PC-3 (cell line): ENCODE results near the gene NUFIP2. TPM values are rescaled to one million over a fixed set of nuclear protein-coding genes. Genes with fewer than 3 reads are reported as not detected.
"Not testable (repeated sequence)": the region's sequence is repeated elsewhere in the genome, so short reads cannot be mapped to it uniquely, and the experiment has no call there.

ENCODE experiments used
- ATAC-seq: fragments of 200-7000 bp; cut with Tn5 transposase; 2 replicates; pipeline ENCODE4 v1.9.1; 2020; ENCODE audit warnings: mild to moderate bottlenecking, moderate library complexity
- BruUV-seq: library from RNA; stranded (reverse); fragments of 400-500 nt; replicated peaks from 2 replicates; lab custom pipeline; 2021; lab: Mats Ljungman, UMichigan
- CTCF ChIA-PET: fragments of 300-600 bp; sonication (Branson Sonifier 250); formaldehyde crosslinking; loops from one replicate; lab custom pipeline; 2022; ENCODE audit warnings: antibody characterized with exemption; lab: Charles Lee
- POLR2A ChIA-PET: fragments of 300-600 bp; sonication (Branson Sonifier 250); formaldehyde crosslinking; loops from one replicate; lab custom pipeline; 2022; ENCODE audit warnings: antibody characterized with exemption; ENCODE audit not compliant: unreplicated experiment; lab: Charles Lee
- DNase-seq: peaks from one replicate; pipeline ENCODE4 v3.0.0-alpha.2; 2015
- H2AFZ ChIP-seq: fragments of 300-600 bp; sonication (generic); 2 replicates; pipeline ENCODE4 v1.6.0; 2016; ENCODE audit warnings: antibody characterized with exemption, low read length
- H3F3A ChIP-seq: fragments of 300-600 bp; sonication (generic); one replicate; pipeline ENCODE4 v1.6.0; 2017; ENCODE audit warnings: antibody characterized with exemption, low read length, control low read depth, mild to moderate bottlenecking; ENCODE audit not compliant: unreplicated experiment
- H3K27ac ChIP-seq: fragments of 300-600 bp; sonication (generic); 2 replicates; pipeline ENCODE4 v1.5.1; 2016; ENCODE audit warnings: mild to moderate bottlenecking, low read length
- H3K27me3 ChIP-seq: fragments of 300-600 bp; sonication (generic); 2 replicates; pipeline ENCODE4 v1.6.1; 2016; ENCODE audit warnings: low read length, mixed read lengths
- H3K36me3 ChIP-seq: fragments of 300-600 bp; sonication (generic); 2 replicates; pipeline ENCODE4 v1.6.1; 2016; ENCODE audit warnings: low read depth, mixed run types, low read length, mixed read lengths
- H3K4me1 ChIP-seq: fragments of 300-600 bp; sonication (generic); 2 replicates; pipeline ENCODE4 v1.5.1; 2016; ENCODE audit warnings: low read length; ENCODE audit not compliant: insufficient read depth
- H3K4me2 ChIP-seq: fragments of 300-600 bp; sonication (generic); 2 replicates; pipeline ENCODE4 v1.6.0; 2016; ENCODE audit warnings: low read length
- H3K4me3 ChIP-seq: fragments of 300-600 bp; sonication (generic); 2 replicates; pipeline ENCODE4 v1.5.1; 2016; ENCODE audit warnings: mild to moderate bottlenecking, low read length, mixed read lengths
- H3K79me2 ChIP-seq: fragments of 300-600 bp; sonication (generic); 2 replicates; pipeline ENCODE4 v1.6.1; 2017; ENCODE audit warnings: low read length, mixed read lengths
- H3K9ac ChIP-seq: fragments of 300-600 bp; sonication (generic); 2 replicates; pipeline ENCODE4 v1.6.0; 2016; ENCODE audit warnings: mild to moderate bottlenecking, low read length
- H3K9me2 ChIP-seq: fragments of 300-600 bp; sonication (generic); replicated peaks from 2 replicates; pipeline ENCODE4 v1.6.1; 2016; ENCODE audit warnings: mixed run types, low read length, mixed read lengths
- H3K9me3 ChIP-seq: fragments of 300-600 bp; sonication (generic); 2 replicates; pipeline ENCODE4 v1.6.1; 2016; ENCODE audit warnings: low read length, mixed read lengths
- H4K20me1 ChIP-seq: fragments of 300-600 bp; sonication (generic); 2 replicates; pipeline ENCODE4 v1.6.1; 2016; ENCODE audit warnings: low read length, mixed read lengths
- CTCF ChIP-seq: fragments of 300-600 bp; sonication (generic); conservative IDR thresholded peaks from 2 replicates; pipeline ENCODE4 v1.5.1; 2017; ENCODE audit warnings: antibody characterized with exemption, low read depth, mild to moderate bottlenecking, low read length
- EZH2 ChIP-seq: fragments of 300-600 bp; sonication (generic); IDR thresholded peaks from one replicate; pipeline ENCODE4 v1.6.1; 2017; ENCODE audit warnings: antibody characterized with exemption, mild to moderate bottlenecking, low read length; ENCODE audit not compliant: unreplicated experiment
- EZH2phosphoT487 ChIP-seq: fragments of 300-600 bp; sonication (generic); IDR thresholded peaks from 2 replicates; pipeline ENCODE4 v1.6.1; 2018; ENCODE audit warnings: mild to moderate bottlenecking, antibody characterized with exemption, low read length, borderline replicate concordance
- intact Hi-C: fragments of 100-400 bp; cut with micrococcal nuclease; formaldehyde crosslinking; loops from 2 replicates; pipeline ENCODE4 v1.9.0; 2023
- total RNA-seq: library from RNA; depleted of rRNA; stranded (reverse); fragments of >200 nt; gene quantifications from 2 replicates; pipeline ENCODE4 v1.2.3, GENCODE V29; 2014

NUFIP2 gene
- total RNA-seq, 1 experiment from 2014 or later, result 16.1 TPM

GRCh38 chr17:29273924-29274323 is 20.0 kb downstream of the NUFIP2 start:
- no peak for DNase-seq
- ChIA-PET CTCF (no interaction called here), POLR2A (no interaction called here)
- TF ChIP-seq EZH2phosphoT487 (no peak), CTCF (no peak), EZH2 (no peak)
- Histone ChIP-seq H3K9me2 (no peaks in the 10 kb centered on the region), H3K9me3 (no peaks in the 10 kb centered on the region), H3K27ac (no peak overlapping the region), H3K36me3 (peaks cover 28% of the 10 kb centered on the region), H3K79me2 (peaks cover 94% of the 10 kb centered on the region), H3F3A (peaks cover 5% of the 10 kb centered on the region), H3K27me3 (no peaks in the 10 kb centered on the region), H3K4me3 (no peak overlapping the region), H3K9ac (no peak overlapping the region), H4K20me1 (peaks cover 47% of the 10 kb centered on the region), H3K4me1 (no peaks in the 10 kb centered on the region; the same call in 1 of the 2 replicates), H2AFZ (no peak overlapping the region), H3K4me2 (no peak overlapping the region)
- ATAC-seq, result no peak
- no TSS peak for BruUV-seq
- intact Hi-C loops, result no loop called here

DNA sequence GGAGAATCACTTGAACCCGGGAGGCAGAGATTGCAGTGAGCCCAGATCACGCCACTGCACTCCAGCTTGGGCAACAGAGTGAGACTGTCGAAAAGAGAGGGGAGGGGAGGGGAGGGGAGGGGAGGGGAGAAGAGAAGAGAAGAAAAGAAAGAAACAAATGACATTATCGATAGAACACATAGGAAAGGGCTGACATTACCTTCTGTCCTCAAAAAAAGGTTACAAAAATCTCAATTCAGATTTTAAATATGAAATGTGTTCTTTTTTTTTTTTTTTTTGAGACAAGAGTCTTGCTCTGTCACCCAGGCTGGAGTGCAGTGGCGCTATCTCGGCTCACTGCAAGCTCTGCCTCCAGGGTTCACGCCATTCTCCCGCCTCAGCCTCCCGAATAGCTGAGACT is 22.0 kb downstream of the NUFIP2 start:
- H3K27me3 ChIP-seq, ATAC-seq, H3K4me3 ChIP-seq, POLR2A ChIA-PET, H3K9me2 ChIP-seq, BruUV-seq, H3K27ac ChIP-seq, DNase-seq, CTCF ChIA-PET, H3K4me1 ChIP-seq, H3K9me3 ChIP-seq, intact Hi-C loops, H3K4me2 ChIP-seq, H3K9ac ChIP-seq, H2AFZ ChIP-seq, H3F3A ChIP-seq: not testable (repeated sequence)
- Histone ChIP-seq H3K79me2 (peaks cover 81% of the 10 kb centered on the region), H3K36me3 (peaks cover 23% of the 10 kb centered on the region), H4K20me1 (peaks cover 36% of the 10 kb centered on the region)

DNA sequence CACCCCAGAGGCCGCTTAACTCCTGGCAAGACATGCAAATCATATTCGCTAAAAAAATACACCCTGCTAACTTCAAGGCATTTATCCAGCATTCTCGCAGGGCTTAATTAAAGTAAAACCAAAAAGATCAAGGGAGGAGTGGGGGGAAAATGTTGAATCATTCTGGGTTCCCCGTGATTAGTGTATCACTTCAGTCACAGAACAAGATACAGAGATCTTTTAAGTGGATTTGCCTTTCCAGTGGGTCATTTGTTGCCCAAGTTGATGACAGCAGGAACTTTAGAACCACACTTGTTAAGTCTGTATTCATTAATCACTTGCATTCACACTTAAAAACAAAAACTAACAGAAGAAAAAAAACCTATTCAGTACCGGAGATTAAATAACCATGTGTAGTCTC is 30.0 kb downstream of the NUFIP2 start:
- peaks cover 44% of the 10 kb centered on the region for H3K36me3 ChIP-seq
- no peak overlapping the region for H3K4me2 ChIP-seq
- peaks cover 15% of the 10 kb centered on the region for H3K79me2 ChIP-seq
- H3K9me3 ChIP-seq, result no peaks in the 10 kb centered on the region
- ChIA-PET CTCF (no interaction called here), POLR2A (no interaction called here)
- H4K20me1 ChIP-seq, result peaks cover 10% of the 10 kb centered on the region; the same call in 1 of the 2 replicates
- no peak overlapping the region for H3K27ac ChIP-seq
- intact Hi-C loops, result no loop called here
- no peaks in the 10 kb centered on the region for H3K27me3 ChIP-seq
- H3K4me3 ChIP-seq, result no peak overlapping the region
- TF ChIP-seq CTCF (no peak), EZH2phosphoT487 (no peak), EZH2 (no peak)
- H3K4me1 ChIP-seq, result no peaks in the 10 kb centered on the region
- no peaks in the 10 kb centered on the region for H3F3A ChIP-seq
- no peaks in the 10 kb centered on the region for H3K9me2 ChIP-seq
- H2AFZ ChIP-seq, result no peak overlapping the region
- ATAC-seq, result no peak
- no peak overlapping the region for H3K9ac ChIP-seq
- no peak for DNase-seq
- no TSS peak for BruUV-seq
